ENCODE results near the gene IKZF1.

IKZF1 gene

DNA sequence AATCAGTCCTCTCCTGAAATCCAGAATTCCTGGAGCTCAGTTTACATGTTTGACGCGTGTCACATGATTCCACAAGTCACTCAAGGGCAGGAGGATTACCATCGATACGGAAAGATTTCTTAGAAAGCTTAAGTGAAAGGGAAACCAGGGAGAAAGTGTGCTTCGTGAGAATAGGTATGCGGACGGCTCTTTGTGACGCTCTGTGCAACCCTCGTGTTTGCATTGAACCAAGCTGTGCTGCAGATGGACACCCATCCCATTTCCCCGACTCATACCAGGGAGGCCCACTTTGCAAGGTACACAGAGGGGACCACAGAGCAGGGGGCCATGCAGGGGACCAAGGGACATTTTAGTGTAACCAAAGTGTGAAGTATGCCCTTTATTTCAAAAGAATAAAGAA is 43.2 kb downstream of the IKZF1 start:
- no peak for DNase-seq (ENCODE audit: low spot score)
- no peak for TF ChIP-seq CTCF (IDR thresholded peaks at IDR 0.05; ENCODE audit: extremely low read depth, missing control alignments)

GRCh38 chr7:50348469-50349162 is 44.1 kb downstream of the IKZF1 start:
- TF ChIP-seq CTCF (IDR thresholded peaks at IDR 0.05; ENCODE audit: extremely low read depth, missing control alignments) = no peak
- no peak for DNase-seq (ENCODE audit: low spot score)

GRCh38 chr7:50349399-50349798 is 44.9 kb downstream of the IKZF1 start:
- DNase-seq (ENCODE audit: low spot score) = no peak
- no peak for TF ChIP-seq CTCF (IDR thresholded peaks at IDR 0.05; ENCODE audit: extremely low read depth, missing control alignments)

DNA sequence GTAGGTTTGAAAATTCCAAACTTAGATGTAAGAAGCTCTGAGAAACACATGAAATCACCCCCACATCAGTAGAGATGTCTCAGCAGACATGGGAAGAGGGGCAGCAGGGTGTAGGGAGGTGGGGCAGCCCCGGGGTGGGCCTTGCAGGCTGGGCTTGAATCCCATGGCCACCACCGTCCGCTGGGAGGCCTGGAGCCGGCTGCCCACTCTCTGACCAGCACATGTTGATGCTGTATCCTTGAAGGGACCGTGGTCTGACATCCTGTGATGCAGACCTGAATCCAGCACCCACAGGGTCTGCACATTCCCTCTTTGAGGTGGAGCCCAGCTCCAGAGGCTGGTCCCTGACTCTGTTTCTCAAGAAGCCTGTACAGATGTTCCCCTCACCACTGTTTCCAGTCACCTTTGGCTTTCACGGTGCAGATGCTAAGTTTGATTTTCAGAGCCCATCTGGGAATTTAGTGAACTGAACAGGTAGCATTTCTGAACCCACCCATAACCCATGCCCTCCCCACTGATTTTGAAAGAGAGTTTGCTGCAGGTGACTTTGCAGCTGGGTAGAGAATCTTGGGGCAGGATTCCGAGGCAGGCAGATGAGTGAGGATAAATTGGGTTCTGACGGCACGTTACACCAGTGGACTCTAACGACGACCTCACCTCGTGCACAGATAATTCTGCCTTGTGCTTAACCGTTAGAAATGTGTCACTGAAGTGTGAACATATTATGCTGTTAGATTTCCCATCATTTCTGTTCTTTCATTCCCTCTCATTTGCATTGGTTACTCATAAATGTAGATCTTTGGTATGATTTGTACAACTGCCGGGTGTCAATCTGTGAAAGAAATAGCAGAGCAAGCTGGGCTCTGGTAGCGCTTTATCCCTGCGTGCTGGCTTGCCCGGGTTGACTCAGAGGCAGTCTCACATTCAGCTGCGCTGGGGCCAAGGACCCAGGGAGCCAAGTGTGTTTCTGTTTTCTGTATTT is 45.7 kb downstream of the IKZF1 start:
- no peak for TF ChIP-seq CTCF (IDR thresholded peaks at IDR 0.05; ENCODE audit: extremely low read depth, missing control alignments)
- DNase-seq (ENCODE audit: low spot score) = peak; percentile 65

- DNase-seq (ENCODE audit: low spot score) = no peak
- TF ChIP-seq CTCF (IDR thresholded peaks at IDR 0.05; ENCODE audit: extremely low read depth, missing control alignments) = no peak
These were observed 46.8 kb downstream of the IKZF1 start for GRCh38 chr7:50351267-50351666.

DNA sequence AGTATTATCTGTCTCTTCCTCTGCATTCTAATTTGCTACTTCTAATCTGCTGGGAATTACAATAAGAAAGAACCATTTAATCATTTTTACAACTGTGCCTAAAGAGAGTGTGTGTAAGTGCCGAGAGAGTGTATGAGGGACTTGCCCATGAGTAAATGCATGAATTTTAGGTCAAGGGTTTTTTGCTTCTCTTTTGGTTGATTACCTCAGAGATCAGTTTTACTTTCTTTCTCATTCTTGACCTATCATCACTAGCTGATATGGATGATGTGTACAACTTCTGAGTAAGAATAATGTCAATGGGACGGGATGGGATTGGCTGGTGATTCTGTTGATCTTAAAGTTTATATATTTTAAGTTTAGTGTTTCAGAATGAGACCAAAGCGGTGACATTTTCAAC is 47.8 kb downstream of the IKZF1 start:
- TF ChIP-seq CTCF (IDR thresholded peaks at IDR 0.05; ENCODE audit: extremely low read depth, missing control alignments) = no peak
- DNase-seq (ENCODE audit: low spot score) = peak; percentile 85

DNA sequence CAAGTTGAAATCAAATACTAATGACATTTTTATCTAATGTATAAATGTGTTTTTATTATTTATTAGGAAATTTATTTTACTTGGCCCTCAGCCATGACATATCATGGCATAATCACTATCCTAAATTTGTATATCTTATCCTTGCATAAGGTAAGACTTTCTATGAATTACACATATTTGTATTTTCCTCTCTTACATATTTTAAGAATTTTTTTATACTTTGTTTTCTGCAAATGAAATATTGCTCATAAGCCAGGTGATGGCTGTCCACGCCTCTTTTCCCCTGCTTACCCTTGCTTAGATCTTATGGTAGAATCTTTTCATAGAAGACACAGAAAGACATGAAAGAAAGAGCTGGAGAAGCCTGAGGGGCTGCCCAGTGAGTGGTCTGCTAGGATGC is 48.2 kb downstream of the IKZF1 start:
- TF ChIP-seq CTCF (IDR thresholded peaks at IDR 0.05; ENCODE audit: extremely low read depth, missing control alignments) = no peak
- DNase-seq (ENCODE audit: low spot score) = no peak

Data from GM20000 (cell line).